Fibroblast of lung (primary cell): ENCODE results near the gene WDR49. TPM values are rescaled to one million over a fixed set of nuclear protein-coding genes. Genes with fewer than 3 reads are reported as not detected.
"Not testable (repeated sequence)": the region's sequence is repeated elsewhere in the genome, so short reads cannot be mapped to it uniquely, and the experiment has no call there.

Experiments used
- DNase-seq, 2 donors: peaks; one replicate each; pipeline versions ENCODE4 v3.0.0 to v3.0.0-alpha.2; 2010; ENCODE audit warnings: low read depth in 2 of 2
- H2AFZ ChIP-seq: 2 replicates; pipeline ENCODE4 v1.5.1; 2012; ENCODE audit warnings: low read length, control low read depth, inconsistent platforms
- H3K27ac ChIP-seq: 2 replicates; pipeline ENCODE4 v1.5.1; 2011; ENCODE audit warnings: low read length, control low read depth; ENCODE audit not compliant: insufficient read depth
- H3K27me3 ChIP-seq: 2 replicates; pipeline ENCODE4 v1.5.1; 2011; ENCODE audit warnings: mild to moderate bottlenecking, low read length; ENCODE audit not compliant: control insufficient read depth, insufficient read depth
- H3K36me3 ChIP-seq: 2 replicates; pipeline ENCODE4 v1.5.1; 2011; ENCODE audit warnings: low read length; ENCODE audit not compliant: control insufficient read depth, insufficient read depth
- H3K4me1 ChIP-seq: 2 replicates; pipeline ENCODE4 v1.5.1; 2011; ENCODE audit warnings: low read length; ENCODE audit not compliant: control insufficient read depth, insufficient read depth; ENCODE audit errors: extremely low read depth
- H3K4me2 ChIP-seq: 2 replicates; pipeline ENCODE4 v1.5.1; 2011; ENCODE audit warnings: low read length, control low read depth; ENCODE audit not compliant: insufficient read depth; ENCODE audit errors: extremely low read depth
- H3K4me3 ChIP-seq, 4 experiments: fragments of 200-600 bp in 1 of 4; sonication (generic) in 1 of 4; replicated peaks in 1 of 4; 2 replicates each; pipeline ENCODE4 v1.5.1; 2011 to 2016; ENCODE audit warnings: low read length in 4 of 4, low read depth in 3 of 4, mild to moderate bottlenecking in 3 of 4, control low read depth in 2 of 4, inconsistent platforms in 1 of 4, mixed read lengths in 1 of 4; ENCODE audit not compliant: insufficient read depth in 1 of 4; ENCODE audit errors: control extremely low read depth in 1 of 4
- H3K79me2 ChIP-seq: 2 replicates; pipeline ENCODE4 v1.5.1; 2012; ENCODE audit warnings: mild to moderate bottlenecking, low read length, inconsistent platforms; ENCODE audit not compliant: control insufficient read depth, insufficient read depth
- H3K9ac ChIP-seq: 2 replicates; pipeline ENCODE4 v1.5.1; 2011; ENCODE audit warnings: mild to moderate bottlenecking, low read length, control low read depth; ENCODE audit not compliant: insufficient read depth
- H3K9me3 ChIP-seq: 2 replicates; pipeline ENCODE4 v1.5.1; 2012; ENCODE audit warnings: low read depth, low read length; ENCODE audit not compliant: control insufficient read depth, insufficient read depth
- H4K20me1 ChIP-seq: 2 replicates; pipeline ENCODE4 v1.5.1; 2011; ENCODE audit warnings: low read length; ENCODE audit not compliant: control insufficient read depth, insufficient read depth; ENCODE audit errors: extremely low read depth
- CTCF ChIP-seq, 2 donors: IDR thresholded peaks in 1 of 2; conservative IDR thresholded peaks in 1 of 2; 1 replicate in 1 of 2; 2 replicates in 1 of 2; pipeline ENCODE4 v1.5.1; 2011 to 2012; ENCODE audit warnings: low read length in 2 of 2, control low read depth in 1 of 2, inconsistent platforms in 1 of 2, low read depth in 1 of 2, mild to moderate bottlenecking in 1 of 2
- EZH2 ChIP-seq: IDR thresholded peaks from 2 replicates; pipeline ENCODE4 v1.5.1; 2012; ENCODE audit warnings: low read length, control low read depth, mild to moderate bottlenecking; ENCODE audit errors: missing control alignments
- polyA plus RNA-seq, 2 donors: library from polyadenylated mRNA; depleted of rRNA in 1 of 2; stranded (reverse) in 1 of 2; unstranded in 1 of 2; fragments of >200 nt; gene quantifications; 2 replicates each; pipeline ENCODE4 v1.2.1, GENCODE V29; 2011 to 2012; ENCODE audit warnings: missing spikeins in 1 of 2
- total RNA-seq: library from RNA; depleted of rRNA; stranded (reverse); fragments of >200 nt; gene quantifications from 2 replicates; pipeline ENCODE4 v1.2.1, GENCODE V29; 2014

The WDR49 gene
- total and polyA plus RNA-seq, 2 donors (not counting 1 experiment from before 2014, with no cell fraction given): under 0.01 TPM; not detected in 1

- Histone ChIP-seq H3K27me3 (no peaks in the 10 kb centered on the region), H3K36me3 (no peaks in the 10 kb centered on the region), H3K4me1 (no peaks in the 10 kb centered on the region), H2AFZ (no peak overlapping the region), H3K79me2 (no peaks in the 10 kb centered on the region), H3K4me3 (no peak overlapping the region), H3K9me3 (no peaks in the 10 kb centered on the region), H4K20me1 (no peaks in the 10 kb centered on the region), H3K4me2 (no peak overlapping the region), H3K27ac (no peak overlapping the region), H3K9ac (no peak overlapping the region)
- no peak for DNase-seq
- no peak for TF ChIP-seq EZH2
- TF ChIP-seq CTCF (conservative IDR thresholded peaks at IDR 0.05 in 1 of 2, IDR thresholded peaks at IDR 0.05 in 1 of 2; ENCODE audit: low read depth in 1 of 2, low read length in 2 of 2): no peak
These were observed 22.3 kb downstream of the WDR49 start for GRCh38 chr3:167631471-167631870.

GRCh38 chr3:167626490-167626889 is 27.3 kb downstream of the WDR49 start:
- H3K4me3 ChIP-seq: no peak overlapping the region
- H3K27ac ChIP-seq: no peak overlapping the region
- no peaks in the 10 kb centered on the region for H3K79me2 ChIP-seq
- H3K36me3 ChIP-seq: no peaks in the 10 kb centered on the region
- no peaks in the 10 kb centered on the region for H3K9me3 ChIP-seq
- no peaks in the 10 kb centered on the region for H3K4me1 ChIP-seq
- TF ChIP-seq CTCF (conservative IDR thresholded peaks at IDR 0.05 in 1 of 2, IDR thresholded peaks at IDR 0.05 in 1 of 2; ENCODE audit: low read depth in 1 of 2, low read length in 2 of 2): no peak
- TF ChIP-seq EZH2: no peak
- no peak overlapping the region for H2AFZ ChIP-seq
- DNase-seq: no peak
- H3K4me2 ChIP-seq: no peak overlapping the region
- no peaks in the 10 kb centered on the region for H3K27me3 ChIP-seq
- no peak overlapping the region for H3K9ac ChIP-seq
- H4K20me1 ChIP-seq: no peaks in the 10 kb centered on the region

- no peak for TF ChIP-seq CTCF (conservative IDR thresholded peaks at IDR 0.05 in 1 of 2, IDR thresholded peaks at IDR 0.05 in 1 of 2; ENCODE audit: low read depth in 1 of 2, low read length in 2 of 2)
- Histone ChIP-seq H3K9me3 (no peaks in the 10 kb centered on the region), H2AFZ (no peak overlapping the region), H3K79me2 (no peaks in the 10 kb centered on the region), H3K4me2 (no peak overlapping the region), H3K4me3 (no peak overlapping the region), H3K4me1 (no peaks in the 10 kb centered on the region), H3K27me3 (no peaks in the 10 kb centered on the region), H3K27ac (no peak overlapping the region), H3K36me3 (no peaks in the 10 kb centered on the region), H4K20me1 (no peaks in the 10 kb centered on the region), H3K9ac (no peak overlapping the region)
- DNase-seq: no peak
These were observed 38.7 kb downstream of the WDR49 start for GRCh38 chr3:167615030-167615429.

- not testable (repeated sequence) for H3K9ac ChIP-seq, H3K27ac ChIP-seq, H2AFZ ChIP-seq, H3K4me2 ChIP-seq, H3K4me1 ChIP-seq, H3K27me3 ChIP-seq, H3K36me3 ChIP-seq, DNase-seq, H3K4me3 ChIP-seq, H4K20me1 ChIP-seq, H3K79me2 ChIP-seq, H3K9me3 ChIP-seq
These were observed 39.5 kb downstream of the WDR49 start for GRCh38 chr3:167614196-167614595.
